ENCODE results near the gene KCNK10. TPM values are rescaled to one million over a fixed set of nuclear protein-coding genes. Genes with fewer than 3 reads are reported as not detected.

Gene KCNK10
- total and polyA plus RNA-seq, 2 of the 8 experiments (the other 6 are each of a cell fraction or from before 2014, with no cell fraction given), result 0.45 to 0.63 TPM

DNA sequence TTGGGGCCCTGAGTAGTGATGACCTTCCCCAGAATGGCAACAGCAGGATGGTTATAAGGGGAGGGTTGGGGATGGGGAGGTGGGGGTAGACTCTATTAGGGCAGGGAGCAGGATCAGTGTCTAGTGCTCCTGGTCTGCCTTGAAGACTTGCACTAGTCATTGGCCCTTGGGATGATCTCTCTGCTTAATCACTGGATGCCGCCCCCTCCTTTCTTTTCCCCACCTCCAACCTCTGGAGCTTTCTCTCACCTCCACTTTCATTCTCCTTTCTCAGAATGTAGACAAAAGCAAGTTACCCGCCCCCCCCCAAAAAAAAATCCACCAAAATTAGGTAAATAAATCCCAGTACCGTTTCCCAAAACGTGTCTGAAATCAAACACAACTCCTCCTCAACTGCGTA, 2.8 kb upstream of the KCNK10 start:
- Histone ChIP-seq H3K56ac (replicated peaks; ENCODE audit: insufficient read length, low read depth, low read length) (no peak overlapping the region), H3K36me3 (ENCODE audit: control insufficient read depth in 2 of 4, insufficient read depth in 4 of 4, low read length in 3 of 4) (no peaks in the 10 kb centered on the region), H3K4me2 (ENCODE audit: insufficient read depth in 1 of 2, low read depth in 2 of 2, low read length in 2 of 2) (peak overlapping the region; percentile 91 to 97), H3K23ac (ENCODE audit: insufficient read length) (no peak overlapping the region), H3K27me3 (replicated peaks in 1 of 4; ENCODE audit: control insufficient read depth in 3 of 4, extremely low read depth in 1 of 4, insufficient read depth in 3 of 4, low read length in 3 of 4) (peaks cover 39 to 74% (median 67%) of the 10 kb centered on the region in 4 experiments), H2BK20ac (ENCODE audit: low read length) (no peak overlapping the region), H2AFZ (ENCODE audit: low read length) (peak overlapping the region; percentile 94; the same call in 1 of the 2 replicates), H3K27ac (ENCODE audit: low read depth, low read length) (no peak overlapping the region), H3K79me2 (ENCODE audit: control insufficient read depth in 1 of 2, insufficient read depth in 2 of 2, low read length in 2 of 2) (no peaks in the 10 kb centered on the region), H2BK12ac (ENCODE audit: low read depth, low read length) (no peak overlapping the region), H2BK15ac (ENCODE audit: low read length) (no peak overlapping the region), H4K5ac (ENCODE audit: insufficient read length, low read depth, low read length) (no peak overlapping the region), H3K14ac (ENCODE audit: insufficient read length) (no peak overlapping the region), H3K9me3 (ENCODE audit: insufficient read depth in 2 of 2, low read depth in 1 of 2, low read length in 1 of 2) (no peaks in the 10 kb centered on the region), H3K18ac (ENCODE audit: extremely low read depth, low read length) (no peak overlapping the region), H3K4me3 (ENCODE audit: extremely low read depth in 1 of 4, insufficient read depth in 2 of 4, low read depth in 3 of 4, low read length in 4 of 4) (peak overlapping the region; percentile 44 to 68 (median 61); a peak in 7 of 8 replicates), H3K4me1 (replicated peaks in 1 of 4; ENCODE audit: control insufficient read depth in 3 of 4, insufficient read depth in 4 of 4, low read length in 3 of 4) (peaks cover 3 to 12% (median 8%) of the 10 kb centered on the region in 4 experiments), H2BK120ac (replicated peaks; ENCODE audit: low read depth, low read length) (no peak overlapping the region), H4K91ac (replicated peaks; ENCODE audit: insufficient read length, low read length) (no peak overlapping the region), H4K20me1 (replicated peaks in 1 of 2; ENCODE audit: control insufficient read depth in 1 of 2, insufficient read depth in 2 of 2, low read length in 2 of 2) (no peaks in the 10 kb centered on the region), H3K23me2 (ENCODE audit: low read depth, low read length) (peaks cover 27% of the 10 kb centered on the region), H3K4ac (replicated peaks; ENCODE audit: insufficient read length, low read depth, low read length) (no peak overlapping the region), H2BK5ac (ENCODE audit: low read depth, low read length) (no peak overlapping the region), H3K79me1 (ENCODE audit: low read depth, low read length) (no peaks in the 10 kb centered on the region), H3K9ac (replicated peaks in 1 of 4; ENCODE audit: extremely low read depth in 1 of 4, low read depth in 3 of 4, low read length in 3 of 4) (no peak overlapping the region), H2AK5ac (ENCODE audit: low read depth, low read length) (no peak overlapping the region), H4K8ac (ENCODE audit: extremely low read depth, insufficient read depth, low read length) (no peak overlapping the region)
- FAIRE-seq (no peak), DNase-seq (ENCODE audit: low read depth in 1 of 2, low spot score in 2 of 2) (no peak)
- ChIA-PET CTCF (ENCODE audit: partially characterized antibody) (interaction anchor here (1.2 to 1.4 kb wide), 2 partner anchors 38 to 137 kb away, joined by 3 to 4 read pairs; no protein-coding TSS in a partner anchor), POLR2A (ENCODE audit: partially characterized antibody) (no interaction called here)
- TF ChIP-seq ATF3 (IDR thresholded peaks at IDR 0.05; ENCODE audit: insufficient read depth, low read depth, low read length) (no peak), SIRT6 (IDR thresholded peaks at IDR 0.05; ENCODE audit: low read length) (no peak), GABPA (IDR thresholded peaks at IDR 0.05; ENCODE audit: borderline replicate concordance, insufficient read depth, low read length) (no peak), SIX5 (IDR thresholded peaks at IDR 0.05; ENCODE audit: low read depth, low read length) (no peak)
- 9% methylated on average over 4 of the region's 5 CpGs; no CpG with 5 or more reads in 1 of the 2 experiments for WGBS, 2 experiments (ENCODE audit: extremely low coverage in 1 of 2, insufficient coverage in 1 of 2, insufficient read length in 1 of 2, insufficient replicate concordance in 2 of 2, low coverage in 1 of 2, low lambda C conversion rate in 2 of 2, missing lambda C conversion rate in 1 of 2)

All from H1 (cell line).